Breast epithelium (tissue), 3 donors: ENCODE results near the gene PHKA2.

Experiments
- POLR2A ChIP-seq: fragments of 450-650 bp; IDR thresholded peaks from one replicate; pipeline ENCODE4 v1.6.1; 2016; ENCODE audit warnings: antibody characterized with exemption, mild to moderate bottlenecking, moderate library complexity
- TF ChIP-seq, protein P1 (sequence below), 3 donors: fragments of 450-650 bp; IDR thresholded peaks; one replicate each; pipeline ENCODE4 v1.5.1; 2016 to 2017; ENCODE audit warnings: antibody characterized with exemption in 3 of 3, mild to moderate bottlenecking in 3 of 3, moderate library complexity in 3 of 3

DNA sequence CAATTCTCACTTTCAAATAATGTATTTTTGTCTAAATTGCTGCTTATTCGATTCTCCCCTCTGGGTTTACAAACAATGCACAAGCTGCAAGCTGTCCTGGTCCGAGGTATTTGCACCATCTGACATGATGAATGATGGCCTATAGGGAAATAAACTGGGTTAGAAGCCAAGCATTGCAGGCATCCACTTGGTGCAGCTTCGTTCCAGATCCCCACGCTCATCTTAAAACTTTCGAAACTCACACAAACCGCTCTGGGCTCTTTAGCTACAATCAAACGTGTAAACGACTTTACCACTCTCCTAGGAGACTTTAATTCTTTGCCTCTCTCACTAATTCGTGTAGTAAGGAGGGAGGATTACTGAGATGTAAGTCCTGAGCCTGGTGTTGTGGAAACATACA lies 19.0 kb downstream of the PHKA2 start:
- TF ChIP-seq POLR2A = no peak
- TF ChIP-seq, protein P1, sequence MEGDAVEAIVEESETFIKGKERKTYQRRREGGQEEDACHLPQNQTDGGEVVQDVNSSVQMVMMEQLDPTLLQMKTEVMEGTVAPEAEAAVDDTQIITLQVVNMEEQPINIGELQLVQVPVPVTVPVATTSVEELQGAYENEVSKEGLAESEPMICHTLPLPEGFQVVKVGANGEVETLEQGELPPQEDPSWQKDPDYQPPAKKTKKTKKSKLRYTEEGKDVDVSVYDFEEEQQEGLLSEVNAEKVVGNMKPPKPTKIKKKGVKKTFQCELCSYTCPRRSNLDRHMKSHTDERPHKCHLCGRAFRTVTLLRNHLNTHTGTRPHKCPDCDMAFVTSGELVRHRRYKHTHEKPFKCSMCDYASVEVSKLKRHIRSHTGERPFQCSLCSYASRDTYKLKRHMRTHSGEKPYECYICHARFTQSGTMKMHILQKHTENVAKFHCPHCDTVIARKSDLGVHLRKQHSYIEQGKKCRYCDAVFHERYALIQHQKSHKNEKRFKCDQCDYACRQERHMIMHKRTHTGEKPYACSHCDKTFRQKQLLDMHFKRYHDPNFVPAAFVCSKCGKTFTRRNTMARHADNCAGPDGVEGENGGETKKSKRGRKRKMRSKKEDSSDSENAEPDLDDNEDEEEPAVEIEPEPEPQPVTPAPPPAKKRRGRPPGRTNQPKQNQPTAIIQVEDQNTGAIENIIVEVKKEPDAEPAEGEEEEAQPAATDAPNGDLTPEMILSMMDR (IDR thresholded peaks at IDR 0.05) = no peak
